Activated CD8-positive, alpha-beta T cell treated with anti-CD3 and anti-CD28 coated beads for 36 hours (primary cell): ENCODE measurements around the gene ANKS1B. TPM values are rescaled to one million over a fixed set of nuclear protein-coding genes. Genes with fewer than 3 reads are reported as not detected.

Source experiments
- ATAC-seq: fragments of 200-7000 bp; cut with Tn5 transposase; one replicate; pipeline ENCODE4 v1.10.0; 2021; ENCODE audit warnings: mild to moderate bottlenecking, moderate library complexity
- CTCF ChIA-PET: fragments of 350-600 bp; sonication (Branson Sonifier 250); formaldehyde crosslinking; loops from one replicate; lab custom pipeline; 2021; ENCODE audit warnings: antibody characterized with exemption; lab: Charles Lee
- POLR2A ChIA-PET: fragments of 350-600 bp; sonication (Branson Sonifier 250); formaldehyde crosslinking; loops from one replicate; lab custom pipeline; 2021; ENCODE audit warnings: antibody characterized with exemption; lab: Charles Lee
- DNase-seq: peaks from one replicate; pipeline ENCODE4 v3.0.0-alpha.2; 2020
- H3K27ac Mint-ChIP-seq: one replicate; pipeline ENCODE4 v1.8.0; 2021; ENCODE audit warnings: mild to moderate bottlenecking, mixed read lengths
- H3K27me3 Mint-ChIP-seq: one replicate; pipeline ENCODE4 v1.8.0; 2021; ENCODE audit warnings: mixed read lengths
- H3K36me3 Mint-ChIP-seq: one replicate; pipeline ENCODE4 v1.8.0; 2021; ENCODE audit warnings: low read depth, mixed read lengths
- H3K4me1 Mint-ChIP-seq: one replicate; pipeline ENCODE4 v1.8.0; 2021; ENCODE audit warnings: low read depth, mixed read lengths
- H3K4me3 Mint-ChIP-seq: one replicate; pipeline ENCODE4 v1.8.0; 2021; ENCODE audit warnings: mild to moderate bottlenecking, moderate library complexity, mixed read lengths
- H3K9me3 Mint-ChIP-seq: one replicate; pipeline ENCODE4 v1.8.0; 2021; ENCODE audit warnings: mixed read lengths
- intact Hi-C: fragments of 100-400 bp; cut with micrococcal nuclease; formaldehyde crosslinking; loops from one replicate; pipeline ENCODE4 v1.10.0; 2022
- total RNA-seq, 2 experiments: library from RNA; stranded (reverse); gene quantifications; one replicate each; pipeline ENCODE4 v1.2.3, GENCODE V29; 2021
- TF ChIP-seq, protein P1 (sequence below): fragments of 200-600 bp; IDR thresholded peaks from one replicate; pipeline ENCODE4 v1.8.0; 2022; ENCODE audit warnings: antibody characterized with exemption, mild to moderate bottlenecking

The ANKS1B gene
- total RNA-seq, 2 experiments from 2014 or later: 0.54 TPM; not detected in 1

- intact Hi-C loops: loop anchor here (5.0 kb wide), 1 partner anchor 41 kb away; no protein-coding TSS in a partner anchor
- peak; percentile 35 for ATAC-seq
- Mint-ChIP-seq H3K4me1 (peaks cover 29% of the 10 kb centered on the region), H3K36me3 (no peaks in the 10 kb centered on the region), H3K4me3 (no peak overlapping the region), H3K27me3 (peaks cover 31% of the 10 kb centered on the region), H3K9me3 (no peaks in the 10 kb centered on the region), H3K27ac (no peak overlapping the region)
- DNase-seq: peak; percentile 68
- POLR2A ChIA-PET: no interaction called here
- TF ChIP-seq, protein P1, sequence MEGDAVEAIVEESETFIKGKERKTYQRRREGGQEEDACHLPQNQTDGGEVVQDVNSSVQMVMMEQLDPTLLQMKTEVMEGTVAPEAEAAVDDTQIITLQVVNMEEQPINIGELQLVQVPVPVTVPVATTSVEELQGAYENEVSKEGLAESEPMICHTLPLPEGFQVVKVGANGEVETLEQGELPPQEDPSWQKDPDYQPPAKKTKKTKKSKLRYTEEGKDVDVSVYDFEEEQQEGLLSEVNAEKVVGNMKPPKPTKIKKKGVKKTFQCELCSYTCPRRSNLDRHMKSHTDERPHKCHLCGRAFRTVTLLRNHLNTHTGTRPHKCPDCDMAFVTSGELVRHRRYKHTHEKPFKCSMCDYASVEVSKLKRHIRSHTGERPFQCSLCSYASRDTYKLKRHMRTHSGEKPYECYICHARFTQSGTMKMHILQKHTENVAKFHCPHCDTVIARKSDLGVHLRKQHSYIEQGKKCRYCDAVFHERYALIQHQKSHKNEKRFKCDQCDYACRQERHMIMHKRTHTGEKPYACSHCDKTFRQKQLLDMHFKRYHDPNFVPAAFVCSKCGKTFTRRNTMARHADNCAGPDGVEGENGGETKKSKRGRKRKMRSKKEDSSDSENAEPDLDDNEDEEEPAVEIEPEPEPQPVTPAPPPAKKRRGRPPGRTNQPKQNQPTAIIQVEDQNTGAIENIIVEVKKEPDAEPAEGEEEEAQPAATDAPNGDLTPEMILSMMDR: peak; percentile 70
- CTCF ChIA-PET: interaction anchor here (0.9 to 1.7 kb wide), 7 partner anchors 9 to 255 kb away, joined by 3 to 6 read pairs (median 4); no protein-coding TSS in a partner anchor
Measured at GRCh38 chr12:98743362-98743953, 1241.3 kb downstream of the ANKS1B start.

GRCh38 chr12:98741556-98742265 is 1243.0 kb downstream of the ANKS1B start:
- Mint-ChIP-seq H3K27me3 (peaks cover 19% of the 10 kb centered on the region), H3K4me3 (peak overlapping the region; percentile 0), H3K36me3 (no peaks in the 10 kb centered on the region), H3K9me3 (no peaks in the 10 kb centered on the region), H3K27ac (peak overlapping the region; percentile 79), H3K4me1 (peaks cover 32% of the 10 kb centered on the region)
- intact Hi-C loops: loop anchor here (5.0 kb wide), 1 partner anchor 39 kb away; no protein-coding TSS in a partner anchor
- DNase-seq: peak; percentile 20
- TF ChIP-seq, protein P1: no peak
- CTCF ChIA-PET: interaction anchor here (0.7 to 2.4 kb wide), 10 partner anchors 9 to 175 kb away, joined by 3 to 12 read pairs (median 4); no protein-coding TSS in a partner anchor
- POLR2A ChIA-PET: interaction anchor here (1.4 kb wide), 1 partner anchor 19 kb away, joined by 4 read pairs; no protein-coding TSS in a partner anchor
- peak; percentile 34 for ATAC-seq

GRCh38 chr12:98741196-98741555 is 1243.6 kb downstream of the ANKS1B start:
- Mint-ChIP-seq H3K4me1 (peaks cover 28% of the 10 kb centered on the region), H3K36me3 (no peaks in the 10 kb centered on the region), H3K27me3 (peaks cover 14% of the 10 kb centered on the region), H3K9me3 (no peaks in the 10 kb centered on the region), H3K27ac (peak overlapping the region; percentile 79), H3K4me3 (peak overlapping the region; percentile 0)
- ATAC-seq (peak; percentile 67), DNase-seq (peak; percentile 66)
- intact Hi-C loops: loop anchor here (5.0 kb wide), 1 partner anchor 39 kb away; no protein-coding TSS in a partner anchor
- TF ChIP-seq, protein P1: no peak
- POLR2A ChIA-PET: interaction anchor here (0.9 to 1.4 kb wide), 2 partner anchors 19 to 57 kb away, joined by 3 to 4 read pairs; no protein-coding TSS in a partner anchor
- CTCF ChIA-PET: interaction anchor here (1.0 to 2.4 kb wide), 8 partner anchors 9 to 174 kb away, joined by 3 to 12 read pairs (median 4); no protein-coding TSS in a partner anchor

GRCh38 chr12:98740751-98741150 is 1244.0 kb downstream of the ANKS1B start:
- no peak overlapping the region for H3K27ac Mint-ChIP-seq
- H3K4me3 Mint-ChIP-seq: no peak overlapping the region
- no peak for ATAC-seq
- TF ChIP-seq, protein P1: no peak
- H3K9me3 Mint-ChIP-seq: no peaks in the 10 kb centered on the region
- intact Hi-C loops: loop anchor here (5.0 kb wide), 1 partner anchor 38 kb away; no protein-coding TSS in a partner anchor
- H3K4me1 Mint-ChIP-seq: peaks cover 25% of the 10 kb centered on the region
- ChIA-PET CTCF (interaction anchor here (1.1 to 2.4 kb wide), 6 partner anchors 12 to 174 kb away, joined by 3 to 12 read pairs (median 4); no protein-coding TSS in a partner anchor), POLR2A (interaction anchor here (0.9 kb wide), 1 partner anchor 57 kb away, joined by 3 read pairs; no protein-coding TSS in a partner anchor)
- no peak for DNase-seq
- H3K27me3 Mint-ChIP-seq: peaks cover 10% of the 10 kb centered on the region
- H3K36me3 Mint-ChIP-seq: no peaks in the 10 kb centered on the region
